GM12873 (cell line): Measurements from ENCODE around the gene GALNT10.

Experiments
- TF ChIP-seq, protein P1 (sequence below): IDR thresholded peaks from 2 replicates; pipeline ENCODE4 v1.5.1; 2012; ENCODE audit warnings: low read depth, mild to moderate bottlenecking, moderate library complexity, low read length, control low read depth; ENCODE audit not compliant: insufficient read depth; ENCODE audit errors: missing control alignments

GALNT10 gene

DNA sequence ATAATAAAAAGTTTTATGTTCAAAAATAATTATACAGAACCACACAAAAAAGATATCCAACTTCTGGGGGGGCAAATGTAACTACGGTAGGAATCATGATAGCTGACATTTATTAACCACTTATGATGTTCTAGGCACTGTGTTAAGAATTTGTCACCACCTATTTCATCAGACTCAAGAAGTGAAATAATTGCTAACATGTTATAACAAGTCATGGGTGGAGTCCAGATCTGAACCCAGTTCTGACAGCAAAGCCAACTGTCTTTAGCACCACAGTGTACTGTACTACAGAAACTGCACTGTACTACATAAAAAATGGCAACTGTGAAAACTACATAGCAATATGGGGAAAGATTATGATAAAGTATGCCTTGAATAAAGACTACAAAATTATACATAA, 252.3 kb downstream of the GALNT10 start:
- TF ChIP-seq, protein P1, sequence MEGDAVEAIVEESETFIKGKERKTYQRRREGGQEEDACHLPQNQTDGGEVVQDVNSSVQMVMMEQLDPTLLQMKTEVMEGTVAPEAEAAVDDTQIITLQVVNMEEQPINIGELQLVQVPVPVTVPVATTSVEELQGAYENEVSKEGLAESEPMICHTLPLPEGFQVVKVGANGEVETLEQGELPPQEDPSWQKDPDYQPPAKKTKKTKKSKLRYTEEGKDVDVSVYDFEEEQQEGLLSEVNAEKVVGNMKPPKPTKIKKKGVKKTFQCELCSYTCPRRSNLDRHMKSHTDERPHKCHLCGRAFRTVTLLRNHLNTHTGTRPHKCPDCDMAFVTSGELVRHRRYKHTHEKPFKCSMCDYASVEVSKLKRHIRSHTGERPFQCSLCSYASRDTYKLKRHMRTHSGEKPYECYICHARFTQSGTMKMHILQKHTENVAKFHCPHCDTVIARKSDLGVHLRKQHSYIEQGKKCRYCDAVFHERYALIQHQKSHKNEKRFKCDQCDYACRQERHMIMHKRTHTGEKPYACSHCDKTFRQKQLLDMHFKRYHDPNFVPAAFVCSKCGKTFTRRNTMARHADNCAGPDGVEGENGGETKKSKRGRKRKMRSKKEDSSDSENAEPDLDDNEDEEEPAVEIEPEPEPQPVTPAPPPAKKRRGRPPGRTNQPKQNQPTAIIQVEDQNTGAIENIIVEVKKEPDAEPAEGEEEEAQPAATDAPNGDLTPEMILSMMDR, result no peak

DNA sequence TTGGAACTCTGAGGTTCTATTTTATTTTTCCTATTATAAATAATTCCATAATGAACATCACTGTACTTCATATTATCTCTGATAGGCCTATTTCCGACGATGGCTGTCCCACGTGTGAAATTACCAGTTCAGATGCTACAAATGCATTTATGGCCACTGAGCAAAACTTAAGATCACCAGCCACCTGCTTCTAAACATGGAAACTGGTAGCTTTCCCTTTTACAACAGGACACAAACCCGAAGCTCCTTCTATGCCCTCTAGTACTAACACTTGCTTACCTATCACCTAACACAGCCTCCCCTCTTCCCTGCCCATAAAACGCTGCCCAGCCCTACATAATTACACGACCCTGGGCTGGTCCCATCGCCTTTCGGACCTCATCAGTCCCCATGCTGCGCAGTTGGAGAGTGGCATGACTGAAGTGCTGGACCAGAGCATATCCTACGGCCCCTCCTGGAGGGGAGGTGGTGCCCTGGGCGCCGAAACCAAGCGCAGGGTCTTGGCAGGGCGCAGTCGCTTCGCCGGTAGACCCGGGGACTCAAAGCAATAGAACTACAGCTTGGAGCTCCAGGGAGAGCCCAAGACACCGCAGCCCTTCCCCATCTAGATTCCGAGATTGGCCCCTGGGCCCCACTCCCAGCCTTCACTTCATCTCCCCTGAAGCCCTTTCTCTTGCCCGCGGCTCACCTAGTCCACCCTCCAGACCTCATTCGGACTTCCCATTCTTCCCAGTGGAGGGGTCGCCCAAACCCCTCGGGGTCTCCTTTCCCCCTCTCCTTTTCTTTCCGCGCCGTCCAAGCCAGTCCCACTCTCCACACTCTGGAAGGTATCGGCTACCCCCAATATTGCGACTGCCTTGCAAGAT, 254.3 kb downstream of the GALNT10 start:
- TF ChIP-seq, protein P1, result no peak

DNA sequence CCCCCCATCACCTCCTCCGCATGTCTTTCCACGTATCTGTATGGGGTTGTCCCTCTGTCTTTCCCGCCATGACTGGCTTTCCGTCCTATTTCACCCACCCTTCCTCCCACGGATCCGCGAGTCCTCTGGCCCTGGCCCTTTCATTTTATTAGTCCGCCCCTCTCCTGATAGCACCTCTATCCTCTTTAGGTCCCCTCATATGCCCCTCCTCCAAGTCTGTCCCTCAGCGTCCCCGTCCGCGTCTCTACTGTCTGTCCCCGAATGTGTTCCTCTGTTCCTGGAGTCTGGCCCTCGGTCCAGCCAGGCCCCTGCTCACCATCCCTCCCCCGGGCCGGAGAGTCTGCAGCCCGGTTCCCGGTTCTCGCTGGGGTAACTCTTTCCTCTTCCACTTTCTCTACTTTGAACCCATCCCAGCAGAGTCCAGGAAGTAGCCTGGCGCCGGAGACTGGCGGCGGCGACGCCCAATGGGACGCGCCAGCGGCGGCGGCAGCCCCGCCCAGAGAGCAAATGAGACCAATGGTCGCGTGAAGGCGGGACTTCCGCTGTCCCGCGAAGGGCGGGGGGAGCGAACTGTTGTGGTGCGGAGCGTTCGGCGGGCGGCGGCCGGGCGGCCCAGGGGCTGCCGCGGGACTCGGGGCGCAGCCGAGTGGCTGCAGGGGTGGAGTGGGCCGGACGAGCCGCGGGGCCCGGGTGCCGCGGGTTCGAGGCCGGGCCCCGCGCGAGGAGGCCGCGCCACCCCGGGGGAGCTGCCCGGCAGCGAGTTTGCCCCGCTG, 255.1 kb downstream of the GALNT10 start, which contains the start of gene SAP30L:
Gene SAP30L, plus strand, starts transcription at position 576 of the 773 bp plus-strand sequence. CDS start 608 bp downstream, outside the sequence.
- TF ChIP-seq, protein P1, result no peak

DNA sequence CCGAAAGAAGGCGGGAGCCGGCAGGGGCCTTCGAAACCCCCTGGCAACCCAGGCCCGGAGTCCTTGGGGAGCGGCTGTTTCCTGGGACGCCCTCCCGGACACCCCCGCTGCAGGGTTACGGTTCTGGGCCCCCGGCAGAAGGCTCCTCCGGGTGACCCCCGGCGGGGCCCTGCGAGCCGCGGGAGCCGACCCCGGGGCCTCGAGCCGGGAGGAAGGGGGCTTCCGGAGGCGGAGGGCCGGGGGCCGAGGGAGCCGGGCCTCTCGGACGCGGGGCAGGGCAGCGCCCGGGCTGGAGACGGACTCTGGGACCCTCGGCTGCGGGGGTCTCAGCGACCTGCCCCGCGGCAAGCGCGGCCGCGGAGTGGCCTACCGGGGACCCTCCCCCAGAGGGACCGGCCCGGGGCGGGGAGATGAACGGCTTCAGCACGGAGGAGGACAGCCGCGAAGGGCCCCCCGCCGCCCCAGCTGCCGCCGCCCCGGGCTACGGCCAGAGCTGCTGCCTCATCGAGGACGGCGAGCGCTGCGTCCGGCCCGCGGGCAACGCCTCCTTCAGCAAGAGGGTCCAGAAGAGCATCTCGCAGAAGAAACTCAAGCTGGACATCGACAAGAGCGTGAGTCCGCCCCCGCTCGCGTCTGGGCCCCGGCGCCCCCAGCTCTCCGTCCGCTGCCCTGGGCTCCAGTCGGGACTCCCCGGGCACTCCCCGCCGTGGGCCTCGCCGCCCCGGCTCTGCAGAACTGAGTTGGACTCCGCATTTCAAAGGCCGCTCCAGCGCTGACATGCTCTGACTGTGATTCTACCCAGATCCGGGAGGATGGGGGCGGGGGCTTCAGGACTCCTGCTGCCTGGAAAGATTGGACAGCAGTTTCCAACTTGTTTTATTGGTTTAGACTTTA, 255.9 kb downstream of the GALNT10 start:
- TF ChIP-seq, protein P1, result no peak

DNA sequence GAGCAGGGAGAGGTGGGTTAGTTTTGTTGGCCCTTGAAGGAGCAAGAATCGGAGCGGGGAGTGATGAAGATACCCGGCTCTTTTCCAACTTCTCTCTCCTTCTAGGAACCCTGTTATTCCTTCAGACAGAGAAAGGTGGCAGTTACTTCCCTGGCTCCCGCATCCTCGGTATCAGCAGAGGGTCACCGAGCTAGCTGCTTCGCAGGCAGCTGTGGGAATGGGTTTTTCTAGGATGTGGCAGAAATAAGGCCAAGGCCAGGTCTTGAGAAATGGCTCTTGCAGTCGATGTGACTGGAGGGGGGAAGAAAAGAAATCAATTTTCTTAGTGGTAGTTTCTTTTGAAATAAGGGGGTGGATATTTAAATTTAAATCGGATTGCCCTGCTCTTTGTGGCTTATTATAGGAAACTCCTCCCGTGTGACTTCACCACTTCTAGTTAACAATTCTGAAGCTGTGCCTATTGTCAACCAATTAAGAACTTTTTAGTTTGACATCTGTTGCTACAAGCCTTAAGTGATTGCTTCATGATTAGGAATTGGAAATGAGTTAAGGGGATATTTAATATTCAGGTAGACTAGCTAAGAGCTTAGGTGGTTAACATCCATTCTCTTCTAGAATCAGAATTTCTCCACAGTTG, 256.7 kb downstream of the GALNT10 start:
- TF ChIP-seq, protein P1, result no peak

DNA sequence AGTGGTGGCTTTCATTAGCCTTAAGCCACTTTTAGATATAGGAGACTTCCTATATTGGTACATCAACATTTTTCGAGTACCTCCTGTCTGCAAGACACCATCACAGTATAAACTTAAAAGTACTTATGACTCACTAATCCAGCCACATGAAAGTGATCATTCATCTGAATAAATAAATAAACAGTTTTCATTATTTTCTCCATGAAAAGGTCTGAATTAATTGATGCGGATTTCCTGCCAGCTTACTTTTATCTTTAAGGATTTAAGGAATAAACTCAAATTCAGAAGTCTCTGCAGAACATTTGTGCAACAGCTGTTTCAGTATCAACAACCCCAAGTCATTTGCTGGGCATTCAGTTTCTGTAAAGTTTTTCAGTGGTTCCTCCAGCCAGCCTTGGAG, 259.3 kb downstream of the GALNT10 start:
- TF ChIP-seq, protein P1, result no peak
